AG04450 (cell line): ENCODE results near the gene SLC49A3. TPM values are rescaled to one million over a fixed set of nuclear protein-coding genes. Genes with fewer than 3 reads are reported as not detected.

ENCODE experiments used
- CTCF ChIA-PET: fragments of 300-600, 350-600 bp; formaldehyde crosslinking; extraction: SDS; loops from one replicate; lab custom pipeline; 2022; ENCODE audit warnings: antibody characterized with exemption, inconsistent platforms; lab: Charles Lee
- POLR2A ChIA-PET: fragments of 350-600 bp; formaldehyde crosslinking; extraction: SDS; loops from one replicate; lab custom pipeline; 2021; ENCODE audit warnings: antibody characterized with exemption, inconsistent platforms; lab: Yijun Ruan, JAX
- DNase-seq: peaks from one replicate; pipeline ENCODE4 v3.0.0-alpha.2; 2011; ENCODE audit warnings: low read depth, low spot score
- H3K27ac ChIP-seq: one replicate; pipeline ENCODE4 v1.5.1; 2012; ENCODE audit warnings: low read depth, low read length, control low read depth
- H3K27me3 ChIP-seq: one replicate; pipeline ENCODE4 v1.6.0; 2012; ENCODE audit warnings: low read length; ENCODE audit not compliant: control insufficient read depth, insufficient read depth
- H3K4me3 ChIP-seq: 2 replicates; pipeline ENCODE4 v1.5.1; 2011; ENCODE audit warnings: mild to moderate bottlenecking, low read depth, low read length, control low read depth
- H3K9me3 ChIP-seq: 2 replicates; pipeline ENCODE4 v1.5.1; 2012; ENCODE audit warnings: low read length; ENCODE audit not compliant: control insufficient read depth, insufficient read depth
- polyA plus RNA-seq: library from polyadenylated mRNA; depleted of rRNA; stranded (reverse); fragments of >200 nt; gene quantifications from 2 replicates; pipeline ENCODE4 v1.2.3, GENCODE V29; 2011
- TF ChIP-seq, protein P1 (sequence below): IDR thresholded peaks from 2 replicates; pipeline ENCODE4 v1.5.1; 2011; ENCODE audit warnings: low read depth, low read length, control low read depth, inconsistent platforms

The SLC49A3 gene
- polyA plus RNA-seq, 1 experiment = not detected

DNA sequence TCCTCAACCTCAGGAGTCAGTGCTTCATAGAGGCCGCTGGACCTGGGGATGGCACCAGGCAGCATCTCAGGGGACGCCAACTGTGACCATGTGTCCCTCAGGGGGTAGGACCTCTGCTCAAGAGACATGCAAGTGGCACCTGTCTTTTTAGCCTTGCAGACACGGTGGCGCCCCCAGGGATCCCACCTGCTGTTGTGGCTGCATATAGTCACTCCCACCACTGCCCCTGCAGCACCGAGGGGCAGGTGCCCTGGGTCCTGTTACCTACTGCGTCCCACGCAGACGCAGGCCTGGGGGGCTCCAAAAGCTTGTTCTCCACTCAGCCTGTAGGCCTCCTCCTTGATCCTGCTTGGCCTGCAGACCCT is 12.1 kb downstream of the SLC49A3 start:
- POLR2A ChIA-PET = no interaction called here

DNA sequence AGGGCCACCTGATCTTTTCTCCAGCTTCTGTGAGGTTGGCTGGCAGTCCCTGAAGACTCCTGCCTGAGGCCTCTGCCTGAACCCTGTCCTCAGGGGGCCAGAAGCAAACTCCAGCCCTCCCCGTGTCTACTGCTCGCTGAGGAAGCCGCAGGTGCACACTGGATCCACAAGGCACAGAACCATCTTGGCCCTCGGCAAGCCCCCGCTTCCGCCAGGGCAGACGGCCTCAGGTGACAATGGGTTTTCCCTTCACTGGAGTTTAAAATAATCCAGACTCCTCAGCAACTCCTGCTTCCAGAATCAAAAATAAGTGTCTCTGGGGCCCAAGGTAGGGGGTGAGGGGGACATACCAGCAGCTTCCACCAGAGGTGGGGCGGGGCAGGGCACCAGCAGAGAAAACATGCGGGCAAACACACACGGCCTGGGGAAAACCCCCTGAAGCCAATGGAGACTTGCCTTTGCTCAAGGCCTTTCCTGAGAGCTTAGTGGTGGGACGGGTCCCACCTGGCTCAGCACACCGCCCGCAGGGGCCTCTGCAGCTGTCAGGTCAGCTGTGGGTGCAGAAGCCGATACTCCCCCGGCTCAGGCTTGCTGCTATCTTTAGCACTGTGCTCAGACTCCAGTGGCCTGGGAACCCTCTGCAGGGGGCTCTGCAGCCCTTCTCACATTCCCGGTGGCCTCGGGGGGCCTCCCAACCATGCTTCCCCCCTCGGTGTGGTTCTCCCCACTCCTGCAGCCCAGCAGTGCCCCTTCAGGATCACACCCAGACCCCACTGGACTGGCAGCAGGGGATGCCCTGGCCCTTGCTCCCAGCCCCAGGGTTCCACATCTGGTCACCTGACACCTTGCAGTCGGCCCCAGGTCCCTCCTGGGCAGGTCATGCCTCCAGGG is 12.7 kb downstream of the SLC49A3 start:
- CTCF ChIA-PET = no interaction called here
- H3K27ac ChIP-seq = no peak overlapping the region
- no peak for DNase-seq
- POLR2A ChIA-PET = no interaction called here
- no peaks in the 10 kb centered on the region for H3K27me3 ChIP-seq
- no peaks in the 10 kb centered on the region; the same call in 1 of the 2 replicates for H3K9me3 ChIP-seq
- H3K4me3 ChIP-seq = no peak overlapping the region
- TF ChIP-seq, protein P1, sequence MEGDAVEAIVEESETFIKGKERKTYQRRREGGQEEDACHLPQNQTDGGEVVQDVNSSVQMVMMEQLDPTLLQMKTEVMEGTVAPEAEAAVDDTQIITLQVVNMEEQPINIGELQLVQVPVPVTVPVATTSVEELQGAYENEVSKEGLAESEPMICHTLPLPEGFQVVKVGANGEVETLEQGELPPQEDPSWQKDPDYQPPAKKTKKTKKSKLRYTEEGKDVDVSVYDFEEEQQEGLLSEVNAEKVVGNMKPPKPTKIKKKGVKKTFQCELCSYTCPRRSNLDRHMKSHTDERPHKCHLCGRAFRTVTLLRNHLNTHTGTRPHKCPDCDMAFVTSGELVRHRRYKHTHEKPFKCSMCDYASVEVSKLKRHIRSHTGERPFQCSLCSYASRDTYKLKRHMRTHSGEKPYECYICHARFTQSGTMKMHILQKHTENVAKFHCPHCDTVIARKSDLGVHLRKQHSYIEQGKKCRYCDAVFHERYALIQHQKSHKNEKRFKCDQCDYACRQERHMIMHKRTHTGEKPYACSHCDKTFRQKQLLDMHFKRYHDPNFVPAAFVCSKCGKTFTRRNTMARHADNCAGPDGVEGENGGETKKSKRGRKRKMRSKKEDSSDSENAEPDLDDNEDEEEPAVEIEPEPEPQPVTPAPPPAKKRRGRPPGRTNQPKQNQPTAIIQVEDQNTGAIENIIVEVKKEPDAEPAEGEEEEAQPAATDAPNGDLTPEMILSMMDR = no peak

More for the DNA sequence above, 12.1 kb downstream of the SLC49A3 start:
- Histone ChIP-seq H3K9me3 (no peaks in the 10 kb centered on the region; the same call in 1 of the 2 replicates), H3K4me3 (no peak overlapping the region), H3K27ac (no peak overlapping the region), H3K27me3 (no peaks in the 10 kb centered on the region)
- CTCF ChIA-PET = no interaction called here
- TF ChIP-seq, protein P1 = no peak
- no peak for DNase-seq

DNA sequence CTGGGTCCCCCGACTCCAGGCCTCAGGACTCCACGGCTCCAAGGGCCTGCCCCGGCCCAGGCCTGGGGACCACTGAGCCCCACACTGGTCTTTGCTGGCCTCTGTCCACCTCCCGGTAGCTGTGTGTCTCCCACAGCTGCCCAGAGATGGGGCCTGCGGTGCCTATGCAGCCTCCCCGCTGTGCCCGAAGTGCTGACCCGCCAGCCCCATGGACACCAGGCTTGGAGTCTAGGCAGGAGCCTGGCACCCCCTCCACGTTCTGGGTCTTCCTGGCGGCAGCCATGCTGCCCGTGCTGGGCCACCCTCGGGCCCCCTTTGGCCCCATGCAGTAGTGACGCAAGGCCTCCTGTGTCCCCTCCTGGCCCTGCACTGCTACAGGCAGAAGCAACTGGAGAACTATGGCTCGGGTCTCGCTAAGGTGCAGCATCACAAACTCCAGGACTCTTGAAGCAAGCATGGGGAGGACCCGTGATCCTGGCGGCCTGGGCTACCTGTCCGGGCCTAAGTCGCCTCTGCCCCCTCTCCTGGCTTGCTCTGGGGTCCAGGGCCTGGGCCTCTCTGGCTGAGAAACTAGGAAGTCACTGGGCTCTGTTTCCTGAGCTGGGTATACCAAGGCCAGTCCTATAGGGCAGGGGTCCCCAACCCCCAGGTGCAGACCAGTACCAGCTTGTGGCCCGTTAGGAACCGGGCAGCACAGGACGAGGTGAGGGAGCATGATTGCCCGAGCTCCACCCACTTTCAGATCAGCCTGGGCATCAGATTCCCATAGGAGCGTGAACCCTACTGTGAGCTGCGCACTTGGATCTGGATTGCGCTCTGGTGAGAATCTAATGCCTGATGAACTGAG is 13.7 kb downstream of the SLC49A3 start:
- POLR2A ChIA-PET = no interaction called here
- H3K4me3 ChIP-seq = peak overlapping the region; percentile 76
- CTCF ChIA-PET = interaction anchor here (0.9 to 1.3 kb wide), 2 partner anchors 12 to 23 kb away, joined by 3 to 4 read pairs; no protein-coding TSS in a partner anchor

DNA sequence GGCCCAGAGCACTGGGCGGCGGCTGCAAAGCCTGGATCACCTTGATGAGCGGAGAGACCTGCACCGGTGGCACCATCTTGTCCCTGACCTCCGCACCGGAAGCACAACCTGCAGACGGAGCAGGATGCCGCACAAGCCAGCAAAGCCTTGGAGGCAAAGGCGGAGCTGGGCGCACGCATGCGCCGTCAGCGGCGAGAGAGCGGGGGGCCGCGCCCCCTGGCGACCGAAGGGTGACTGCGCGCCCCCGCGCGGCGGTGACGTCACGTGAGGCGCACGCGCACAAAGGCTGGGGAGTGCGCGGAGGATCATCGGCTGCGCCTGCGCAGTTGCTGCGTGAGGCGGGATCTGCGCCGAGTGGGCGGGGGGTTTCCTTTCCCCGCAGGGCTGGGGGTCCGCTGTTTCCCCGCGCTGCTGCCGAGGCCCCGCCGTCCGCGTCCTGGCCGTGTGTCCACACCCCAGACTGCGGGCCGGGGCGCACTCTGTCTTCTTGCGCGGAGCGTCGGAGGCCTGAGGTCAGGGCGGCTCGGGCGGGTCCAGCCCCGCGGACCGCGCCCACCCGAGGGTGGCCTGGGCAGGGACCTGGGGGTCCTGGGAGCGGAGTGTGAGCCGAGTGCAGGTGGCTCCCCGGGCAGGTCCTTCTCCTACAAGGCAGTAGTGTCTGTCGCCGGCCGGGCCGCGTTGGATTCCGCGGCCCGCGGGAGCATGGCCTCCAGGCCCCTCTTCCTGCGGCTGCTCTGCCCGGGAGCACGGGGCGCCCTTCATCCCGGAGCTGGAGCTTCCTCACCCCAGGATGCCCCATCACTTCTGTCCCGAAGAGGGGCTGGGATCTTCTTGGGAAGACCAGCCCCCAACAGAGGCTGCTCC is 14.5 kb downstream of the SLC49A3 start, which contains the start of the genes ATP5ME and MYL5:
Gene ATP5ME, minus strand, starts transcription at position 105 of the 864 bp plus-strand sequence. Its CDS starts 29 bp downstream, at position 76.
Gene MYL5, plus strand, starts transcription at position 371 of the 864 bp plus-strand sequence. CDS start 3,485 bp downstream, outside the sequence.
- ChIA-PET POLR2A (interaction anchor here (0.7 to 1.4 kb wide), 4 partner anchors 8 to 175 kb away, joined by 3 to 11 read pairs (median 4); no protein-coding TSS in a partner anchor), CTCF (interaction anchor here (0.6 to 1.3 kb wide), 5 partner anchors 9 to 558 kb away, joined by 3 to 4 read pairs (median 3); no protein-coding TSS in a partner anchor)
- peak; percentile 89 for DNase-seq
- Histone ChIP-seq H3K27me3 (no peaks in the 10 kb centered on the region), H3K27ac (peak within 1 kb of the TSS; percentile 21), H3K9me3 (no peaks in the 10 kb centered on the region; the same call in 1 of the 2 replicates), H3K4me3 (peak within 1 kb of the TSS; percentile 84)
- TF ChIP-seq, protein P1 = peak; percentile 76

More for the DNA sequence above, 13.7 kb downstream of the SLC49A3 start:
- TF ChIP-seq, protein P1 = no peak
- Histone ChIP-seq H3K27me3 (no peaks in the 10 kb centered on the region), H3K9me3 (no peaks in the 10 kb centered on the region; the same call in 1 of the 2 replicates), H3K27ac (peak overlapping the region; percentile 21)
- no peak for DNase-seq
